NCI-H82 treated with DMSO at 0.1 percent for 48 hours (cell line): ENCODE results near the gene MMP3.
"Not testable (repeated sequence)": the region's sequence is repeated elsewhere in the genome, so short reads cannot be mapped to it uniquely, and the experiment has no call there.

Experiments
- DNase-seq: peaks from one replicate; lab custom pipeline; 2025; ENCODE audit not compliant: unreplicated experiment; lab: John Stamatoyannopoulos, UW

The MMP3 gene

DNA sequence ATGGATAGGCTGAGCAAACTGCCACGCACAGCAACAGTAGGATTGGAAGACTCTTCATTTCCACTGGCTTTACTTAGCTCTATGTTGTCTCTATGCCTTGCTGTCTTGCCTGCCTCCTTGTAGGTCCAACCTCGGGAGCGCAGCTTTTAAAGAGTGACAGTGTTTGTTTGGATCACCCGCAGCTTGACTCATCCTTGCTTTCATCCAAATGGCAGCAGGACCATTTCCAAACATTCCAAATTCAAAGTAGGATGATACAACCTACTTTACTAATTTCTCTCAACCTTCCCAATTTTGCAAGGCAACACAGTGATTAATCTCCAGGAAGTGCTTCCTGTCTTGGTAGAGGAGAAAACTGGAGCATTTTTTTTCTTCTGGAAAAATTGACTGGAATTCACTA lies at the start of gene MMP3:
Gene MMP3, minus strand, starts transcription at position 121 of the 400 bp plus-strand sequence. Its CDS starts 63 bp downstream, at position 58.
- no peak for DNase-seq

DNA sequence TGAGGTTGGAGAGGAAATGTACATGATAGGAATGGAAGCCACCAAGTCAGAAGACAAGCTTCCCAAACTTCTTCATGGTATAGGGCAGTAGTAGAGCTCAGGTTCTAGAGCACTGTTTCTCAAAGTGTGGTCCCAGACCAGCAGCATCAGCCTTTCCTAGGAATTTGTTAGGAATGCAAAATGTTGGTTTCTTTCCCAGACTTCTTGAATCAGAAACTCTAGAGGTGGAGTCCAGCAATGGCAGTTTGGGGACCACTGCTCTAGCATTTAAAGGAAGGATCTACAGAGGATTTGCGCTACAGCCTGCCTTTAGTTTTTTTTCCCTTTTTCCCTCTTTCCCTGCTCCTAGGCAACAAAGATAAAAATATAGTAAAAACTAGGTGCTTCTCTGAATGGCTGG lies 48.3 kb upstream of the MMP3 start:
- DNase-seq = no peak

DNA sequence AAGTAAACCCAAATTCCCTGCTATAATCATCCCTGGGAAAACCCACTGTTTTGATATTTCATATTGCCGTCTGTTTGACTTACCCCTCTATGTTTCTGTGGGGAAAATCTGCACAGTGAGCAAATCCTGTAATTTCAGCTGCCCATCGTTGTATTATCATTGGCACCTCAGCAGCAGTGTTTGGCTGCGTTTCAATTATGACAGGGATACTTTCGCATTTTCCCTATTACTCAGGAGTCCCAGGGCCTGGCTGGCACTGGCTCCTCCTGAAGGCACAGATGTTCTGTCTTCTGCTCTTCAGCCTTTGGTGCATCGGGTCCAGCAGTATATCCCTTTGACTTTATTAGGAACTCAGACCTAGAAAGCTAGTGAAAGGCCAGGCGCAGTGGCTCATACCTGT lies 43.6 kb upstream of the MMP3 start:
- no peak for DNase-seq

DNA sequence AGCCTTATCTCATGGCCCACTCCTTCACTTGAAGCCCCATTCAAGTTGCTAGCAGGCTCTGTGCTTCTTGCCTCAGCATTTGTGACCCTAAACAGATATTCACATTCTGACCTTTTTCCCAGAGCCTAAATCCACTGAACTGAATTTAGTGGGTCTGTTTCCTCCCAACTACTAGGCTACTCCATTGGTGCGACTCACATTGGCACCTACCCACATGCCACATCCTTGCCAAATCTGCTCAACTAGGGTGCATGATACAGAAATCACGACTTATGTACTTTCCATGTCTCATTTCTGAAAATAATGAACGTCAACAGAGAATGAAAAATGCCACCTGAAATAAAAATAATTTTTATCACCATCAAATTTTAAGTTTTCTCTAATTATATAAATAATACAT lies 39.7 kb upstream of the MMP3 start:
- DNase-seq = no peak

DNA sequence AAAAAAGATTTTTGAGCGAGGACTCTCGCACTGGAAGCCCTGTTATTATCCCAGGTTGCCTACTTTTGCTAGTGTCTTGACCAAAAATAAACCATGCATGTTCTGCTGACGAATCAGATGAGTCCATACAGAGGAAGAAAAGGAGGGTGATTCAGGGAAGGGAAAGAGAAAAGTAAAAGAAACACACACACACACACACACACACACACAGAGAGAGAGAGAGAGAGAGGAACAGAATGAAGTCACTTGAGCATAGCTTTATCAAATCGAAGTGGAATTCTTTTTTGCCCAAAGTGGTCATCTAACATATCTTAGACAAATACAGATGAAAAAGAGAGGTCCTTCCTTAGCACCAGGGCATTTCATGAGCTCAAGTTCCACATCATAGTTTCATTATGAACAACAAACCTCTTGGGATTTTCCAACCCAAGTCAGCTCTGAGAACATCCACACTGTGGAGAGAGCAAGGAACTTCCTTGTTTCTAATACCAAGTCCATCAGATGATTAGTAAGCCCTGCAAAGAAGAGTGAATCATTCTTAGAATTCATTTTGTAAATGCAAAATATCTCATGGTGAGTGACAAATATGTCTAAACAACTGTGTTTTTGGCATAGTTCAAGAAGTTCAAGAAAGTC lies 39.1 kb upstream of the MMP3 start:
- DNase-seq = no peak

DNA sequence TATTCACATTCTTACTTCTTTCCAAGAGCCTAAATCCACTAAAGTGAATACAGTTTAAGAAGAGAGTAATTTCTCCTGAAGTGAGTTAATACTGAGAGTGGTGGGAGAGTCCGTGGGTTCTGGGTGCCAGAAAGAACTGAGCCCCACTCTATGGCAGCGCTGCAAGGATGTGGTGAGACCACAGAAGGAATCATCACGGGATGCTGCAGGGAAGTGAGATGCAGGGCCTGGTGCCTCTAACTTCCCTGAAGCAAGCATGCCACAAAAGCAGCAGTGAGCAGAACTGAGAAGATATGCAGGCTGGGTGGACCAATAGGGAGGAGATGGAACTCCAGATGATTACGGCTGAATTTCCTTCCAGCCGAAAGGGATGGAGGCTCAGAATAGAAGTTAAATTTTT lies 36.4 kb upstream of the MMP3 start:
- no peak for DNase-seq

DNA sequence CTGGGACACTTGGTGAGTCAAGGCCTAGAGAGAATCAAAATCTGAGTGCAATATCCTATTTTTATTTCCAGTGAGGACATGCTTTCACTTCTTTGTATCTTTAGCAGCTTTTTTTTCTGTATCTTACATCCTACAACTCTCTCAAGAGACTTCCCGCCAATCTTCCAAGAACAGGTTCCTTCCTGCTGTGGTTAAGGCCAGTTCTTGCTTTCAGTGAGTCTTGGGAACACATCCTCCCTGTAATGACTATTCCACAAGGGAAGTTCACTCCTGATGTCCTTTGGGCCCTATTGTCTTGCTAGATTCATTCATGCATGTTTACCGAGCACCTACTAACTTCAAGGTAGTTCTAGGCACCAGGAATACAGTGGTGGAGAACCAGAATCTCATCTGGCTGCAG lies 35.2 kb upstream of the MMP3 start:
- no peak for DNase-seq

DNA sequence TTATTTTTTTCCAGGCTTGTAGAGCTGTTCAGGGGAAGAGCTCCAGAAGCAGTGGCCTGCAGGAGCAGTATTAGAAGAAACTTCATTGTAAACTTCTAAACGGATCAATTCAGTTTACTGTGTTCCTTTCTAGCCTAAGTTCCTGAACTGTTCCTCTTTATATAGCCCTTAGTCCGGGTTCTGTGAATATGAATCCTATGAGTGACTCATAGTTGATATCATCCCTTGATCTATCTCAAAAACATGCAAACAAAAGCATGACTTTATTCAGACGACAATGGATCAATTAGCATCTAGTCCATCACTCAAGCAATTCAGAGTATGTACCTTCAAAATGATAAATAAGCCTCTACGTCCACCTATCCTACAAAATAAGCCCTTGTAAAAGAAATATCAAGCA lies 31.4 kb upstream of the MMP3 start, which contains the start of gene MMP12:
Gene MMP12, minus strand, starts transcription at position 131 of the 400 bp plus-strand sequence. Its CDS starts 45 bp downstream, at position 86.
- no peak for DNase-seq

DNA sequence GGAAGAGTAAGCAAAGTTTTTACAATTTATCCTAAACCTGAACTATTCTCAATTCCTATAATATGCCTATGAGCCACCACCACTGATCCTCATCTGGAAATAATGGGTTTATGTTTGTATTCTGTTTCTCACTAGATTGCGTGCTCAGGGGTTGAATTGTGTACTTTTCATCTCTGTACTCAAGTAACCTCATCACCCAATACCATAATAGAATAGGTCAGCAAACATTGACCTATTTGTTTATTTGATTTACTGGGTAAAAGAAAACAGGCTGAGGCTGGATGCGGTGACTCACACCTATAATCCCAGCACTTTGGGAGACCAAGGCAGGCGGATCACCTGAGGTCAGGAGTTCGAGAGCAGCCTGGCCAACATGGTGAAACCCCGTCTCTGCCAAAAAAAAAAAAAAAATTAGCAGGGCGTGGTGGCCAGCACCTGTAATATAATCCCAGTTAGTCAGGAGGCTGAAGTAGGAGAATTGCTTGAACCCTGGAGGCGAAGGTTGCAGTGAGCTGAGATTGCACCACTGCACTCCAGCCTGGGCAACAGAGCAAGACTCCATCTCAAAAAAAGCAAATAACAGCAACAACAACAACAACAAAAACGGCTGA lies 26.1 kb upstream of the MMP3 start:
- DNase-seq = not testable (repeated sequence)

DNA sequence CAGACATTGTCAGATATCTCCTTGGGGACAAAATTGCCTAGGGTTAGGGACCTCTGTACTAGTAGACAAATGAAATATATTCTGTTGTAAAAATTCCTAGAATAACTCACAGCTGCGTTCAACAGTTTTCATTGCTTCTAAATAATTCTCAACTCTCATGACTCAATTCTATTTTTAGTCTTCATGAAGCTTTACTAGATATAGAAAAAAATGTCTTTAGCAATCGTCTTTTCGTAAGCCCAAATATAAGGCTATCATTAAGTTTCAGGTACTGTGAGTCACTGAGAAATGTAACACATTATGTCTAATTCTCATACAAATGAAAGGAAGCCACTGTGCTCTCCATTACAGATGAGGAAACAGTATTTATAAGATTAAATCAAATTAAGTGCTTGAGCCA lies 24.9 kb upstream of the MMP3 start:
- no peak for DNase-seq

DNA sequence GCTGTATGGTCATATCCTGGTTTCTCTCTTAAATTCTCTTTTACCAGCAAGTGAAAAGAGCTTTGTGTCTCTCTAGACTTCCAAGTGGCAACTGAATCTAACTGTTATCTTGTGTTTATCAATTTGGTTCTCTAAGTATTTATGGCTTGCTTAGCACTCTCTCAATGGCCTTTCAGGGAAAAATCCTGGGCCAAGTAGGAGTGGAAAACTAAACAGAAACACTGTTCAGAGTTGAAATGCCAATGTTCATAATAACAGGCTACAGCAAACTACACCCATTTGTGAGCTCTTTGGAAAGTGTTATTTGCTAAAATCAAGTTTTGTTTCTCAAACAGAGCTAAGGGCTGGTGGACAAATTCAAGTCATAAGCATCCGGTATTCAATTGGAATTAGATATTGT lies 21.3 kb upstream of the MMP3 start:
- no peak for DNase-seq

DNA sequence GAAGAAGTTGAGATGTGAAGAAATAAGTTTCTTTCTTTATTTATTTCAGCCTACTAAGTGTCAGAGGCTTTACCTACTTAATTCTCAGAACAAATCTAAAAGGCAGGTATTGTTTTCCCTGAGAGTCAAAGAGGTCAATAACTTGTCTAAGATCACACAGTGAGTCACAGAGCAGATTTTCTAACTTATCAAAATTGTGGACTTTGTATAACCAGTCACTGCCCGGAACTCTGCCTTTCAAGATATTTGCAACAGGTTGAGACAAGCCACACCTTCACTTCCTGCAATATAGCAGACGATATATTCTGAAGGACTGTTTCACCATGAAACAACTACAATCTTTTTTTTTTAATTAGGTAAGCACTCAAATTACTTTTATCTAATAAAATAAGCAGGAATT lies 10.5 kb upstream of the MMP3 start:
- no peak for DNase-seq

DNA sequence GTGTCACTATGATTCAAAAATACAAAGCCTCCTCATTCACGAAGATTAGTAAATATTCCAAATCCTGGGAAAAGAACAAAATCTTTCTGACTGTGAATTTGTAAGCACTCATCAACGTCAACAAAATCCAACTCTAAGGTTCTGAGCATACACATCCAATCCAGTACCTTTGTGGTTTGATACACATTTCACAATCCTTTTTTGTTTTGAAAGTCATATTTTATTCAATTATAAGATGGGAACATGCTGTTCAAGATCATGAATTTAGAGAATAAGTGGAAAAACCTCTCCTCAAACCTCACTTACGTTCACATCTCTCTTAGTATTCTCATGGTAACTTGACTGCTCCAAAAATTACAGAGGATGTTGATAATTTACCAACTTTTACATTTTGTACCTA lies 9.6 kb upstream of the MMP3 start:
- no peak for DNase-seq

DNA sequence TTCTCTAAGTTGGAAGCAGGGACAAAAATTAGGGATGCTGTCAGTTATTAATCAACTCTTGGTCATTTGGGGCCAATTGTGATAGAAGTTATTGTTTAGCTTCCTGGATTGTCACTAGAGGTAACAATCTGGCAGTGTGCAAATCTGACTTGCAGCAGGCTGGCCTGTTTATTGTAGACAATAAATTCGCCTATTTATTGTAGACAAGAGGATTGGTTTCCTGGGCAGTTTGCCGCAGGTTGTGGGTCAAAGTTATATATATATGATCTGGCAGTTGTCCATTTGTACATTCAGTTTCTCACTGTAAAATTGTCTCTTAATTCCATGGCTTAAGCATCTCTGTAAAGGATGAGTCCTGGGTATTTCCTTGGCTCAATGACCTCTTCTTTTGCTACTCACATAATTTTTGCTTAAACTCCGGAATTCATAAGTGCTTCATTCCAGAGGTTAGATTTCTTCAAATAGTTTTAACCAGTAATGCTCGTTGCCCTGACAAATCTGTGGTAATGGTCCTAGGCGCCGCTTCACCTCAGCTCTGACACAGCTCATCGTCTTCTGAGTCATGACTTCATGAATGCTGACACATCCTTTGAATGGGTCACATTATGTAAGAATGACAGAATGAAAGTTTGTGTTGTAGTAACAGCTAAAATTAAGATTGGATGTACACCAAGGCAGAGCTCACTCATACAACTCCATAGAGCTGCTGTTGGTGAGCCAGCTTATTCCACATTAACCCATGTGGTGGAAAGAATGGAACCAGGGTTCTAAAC lies 7.8 kb upstream of the MMP3 start:
- no peak for DNase-seq

DNA sequence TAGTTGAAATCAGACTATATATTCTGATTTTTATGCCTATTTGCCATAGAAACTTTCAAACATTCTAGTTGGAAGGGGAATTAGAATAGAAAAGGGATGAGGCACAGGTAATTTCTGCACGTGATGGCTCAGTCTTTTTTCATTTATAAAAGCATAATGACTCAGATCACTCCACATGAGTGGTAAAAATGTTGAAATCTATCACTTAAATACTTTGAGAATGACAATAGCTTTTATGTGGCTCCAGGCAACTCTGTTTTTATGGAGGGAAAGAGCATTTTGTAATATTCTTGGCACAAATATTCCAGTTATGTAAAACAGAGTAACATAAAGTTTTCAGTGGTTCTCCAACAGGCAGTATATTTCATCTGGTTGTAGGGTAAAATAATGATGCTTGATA lies 5.9 kb upstream of the MMP3 start:
- DNase-seq = no peak

DNA sequence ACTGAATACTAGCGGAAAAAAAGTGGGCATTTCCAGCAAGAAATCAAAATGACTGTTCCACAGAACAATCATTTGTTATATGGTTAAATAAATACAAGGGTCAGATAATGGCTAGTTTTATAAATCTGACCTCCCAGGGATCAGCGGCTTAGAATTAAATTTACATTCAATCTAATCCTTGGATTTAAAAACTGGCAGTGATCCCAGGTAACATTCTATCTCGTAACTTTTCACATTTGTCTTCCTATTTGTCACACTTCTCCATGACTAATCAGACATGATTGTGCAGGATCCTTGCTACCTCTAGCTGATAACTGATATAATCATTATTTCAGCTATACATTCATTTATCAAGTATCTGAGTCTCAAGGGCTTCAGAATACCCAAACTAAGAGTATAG lies 2.9 kb upstream of the MMP3 start:
- DNase-seq = peak; percentile 35

DNA sequence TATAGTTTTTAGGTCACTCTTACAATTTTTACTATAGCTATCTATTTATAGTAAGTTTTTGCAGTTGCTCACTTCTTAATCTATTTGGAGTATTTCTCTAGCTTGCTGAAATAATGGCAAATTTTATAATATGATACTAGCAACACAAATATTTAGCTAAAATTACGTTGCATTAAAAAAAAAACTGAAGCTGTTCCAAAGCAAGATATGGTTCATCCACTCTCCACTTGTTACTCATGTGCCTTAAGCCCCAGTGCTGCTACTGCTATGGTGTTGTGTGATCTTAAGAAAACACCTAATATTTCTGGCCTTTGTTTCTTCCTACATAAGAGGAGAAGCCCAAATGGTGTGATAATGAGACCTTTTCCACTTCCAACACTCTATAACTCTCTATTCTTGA lies 479 bp downstream of the MMP3 start:
- no peak for DNase-seq

DNA sequence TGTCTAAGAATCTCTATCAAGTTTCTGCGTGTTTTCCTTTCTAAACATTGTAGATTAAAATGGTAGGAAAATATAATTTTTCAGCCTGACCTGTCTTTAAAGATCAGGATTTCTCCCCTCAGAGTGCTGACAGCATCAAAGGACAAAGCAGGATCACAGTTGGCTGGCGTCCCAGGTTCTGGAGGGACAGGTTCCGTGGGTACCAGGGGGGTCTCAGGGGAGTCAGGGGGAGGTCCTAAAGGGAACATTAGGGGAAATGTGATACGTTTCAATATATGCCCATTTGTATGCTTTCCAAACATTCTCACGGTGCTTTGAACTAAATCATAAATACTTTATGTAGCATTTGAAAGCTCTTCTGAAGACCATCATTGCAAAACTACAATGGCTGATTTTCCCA lies 3.4 kb downstream of the MMP3 start:
- no peak for DNase-seq

DNA sequence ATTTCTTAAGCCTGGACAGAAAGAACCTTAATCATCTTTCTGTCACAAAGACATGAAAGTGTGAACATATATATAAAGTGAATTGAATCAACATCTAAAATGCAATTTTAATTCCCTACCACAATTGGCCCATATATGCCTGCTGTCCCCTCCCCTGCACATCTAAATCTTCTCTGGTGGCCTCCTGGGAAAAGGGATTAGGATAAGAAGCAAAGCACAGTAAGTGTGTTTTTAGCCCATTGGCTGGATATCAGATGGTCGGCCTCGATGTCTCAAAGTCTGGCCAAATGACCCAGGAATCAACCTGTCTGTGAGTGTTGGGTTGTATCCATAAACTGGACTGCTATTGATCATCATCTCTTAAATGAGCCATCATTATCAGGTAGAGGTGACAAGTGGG lies 5.8 kb downstream of the MMP3 start:
- peak; percentile 33 for DNase-seq

DNA sequence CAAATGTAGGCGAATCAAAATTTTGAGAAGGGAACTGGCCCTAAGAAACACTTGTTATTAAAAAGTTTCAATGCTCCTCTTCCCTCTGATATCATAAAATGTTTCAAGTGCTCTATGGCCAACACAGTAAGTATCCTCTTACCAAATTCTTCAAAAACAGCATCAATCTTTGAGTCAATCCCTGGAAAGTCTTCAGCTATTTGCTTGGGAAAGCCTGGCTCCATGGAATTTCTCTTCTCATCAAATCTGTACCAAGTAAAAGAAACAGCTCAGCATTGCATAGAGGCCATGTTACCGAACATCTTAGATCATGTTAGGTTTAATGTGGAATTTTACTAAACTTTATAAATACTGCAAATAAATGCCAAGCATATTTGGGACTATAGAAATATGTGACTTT lies 6.3 kb downstream of the MMP3 start:
- no peak for DNase-seq

DNA sequence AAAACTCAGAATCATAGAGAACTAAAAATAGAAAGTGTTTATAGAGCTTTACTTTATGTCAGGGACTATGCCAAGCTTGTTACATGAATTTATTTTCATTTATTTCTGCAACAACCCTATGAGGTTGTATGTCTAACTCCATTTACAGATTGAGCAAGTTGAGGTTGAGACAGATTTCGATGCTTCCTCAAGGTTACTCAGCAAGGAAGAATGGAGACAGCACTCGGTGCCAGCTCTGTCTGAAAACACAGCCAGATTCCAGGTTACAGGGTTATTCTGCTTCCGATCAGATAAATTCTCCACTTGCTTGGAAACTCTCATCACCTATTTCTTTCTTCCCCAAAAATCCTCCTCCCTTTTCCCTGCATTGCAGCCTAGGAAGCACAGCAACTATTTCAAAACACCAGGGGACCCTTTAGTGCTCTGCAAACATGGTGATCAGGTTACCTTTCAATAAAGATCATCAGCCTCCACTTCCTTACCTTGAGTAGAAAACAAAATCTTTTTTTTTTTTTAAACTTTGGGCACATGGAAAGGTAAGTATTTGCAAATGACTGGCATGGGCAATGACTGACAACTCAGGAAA lies 7.0 kb downstream of the MMP3 start:
- no peak for DNase-seq

DNA sequence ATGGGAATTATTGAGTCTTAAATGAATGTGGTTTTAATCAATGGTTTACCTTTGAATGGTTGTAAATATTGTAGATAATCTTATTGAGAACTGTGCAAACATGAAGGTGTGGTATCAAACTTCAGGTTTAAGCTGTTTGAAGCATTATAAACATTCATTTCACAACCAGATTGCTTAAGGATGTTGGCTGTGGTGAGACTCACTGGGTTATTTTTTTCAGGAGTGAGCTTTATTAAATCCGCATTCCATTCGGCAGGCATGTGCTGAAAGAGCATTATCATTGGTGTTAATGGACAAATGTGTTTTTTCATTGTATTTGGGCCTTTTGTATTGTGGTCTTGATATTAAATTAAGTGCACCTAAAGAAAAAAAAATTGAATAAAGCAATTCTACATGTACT lies 9.7 kb downstream of the MMP3 start:
- DNase-seq = no peak
